Esophagus muscularis mucosa (tissue), 3 donors: ENCODE results near the gene MEIS1.
A peak's percentile ranks its signal among the peaks of the same experiment; 100 is the strongest.

Experiments used
- POLR2A ChIP-seq: fragments of 450-650 bp; IDR thresholded peaks from one replicate; pipeline ENCODE4 v1.6.1; 2017; ENCODE audit warnings: antibody characterized with exemption, moderate library complexity, mild to moderate bottlenecking, low read depth
- TF ChIP-seq, protein P1 (sequence below), 3 experiments: fragments of 200-600 bp in 2 of 3; fragments of 450-650 bp in 1 of 3; sonication (generic) in 2 of 3; IDR thresholded peaks; one replicate each; pipeline ENCODE4 v1.5.1; 2017 to 2019; ENCODE audit warnings: antibody characterized with exemption in 3 of 3, mild to moderate bottlenecking in 2 of 3, moderate library complexity in 1 of 3

DNA sequence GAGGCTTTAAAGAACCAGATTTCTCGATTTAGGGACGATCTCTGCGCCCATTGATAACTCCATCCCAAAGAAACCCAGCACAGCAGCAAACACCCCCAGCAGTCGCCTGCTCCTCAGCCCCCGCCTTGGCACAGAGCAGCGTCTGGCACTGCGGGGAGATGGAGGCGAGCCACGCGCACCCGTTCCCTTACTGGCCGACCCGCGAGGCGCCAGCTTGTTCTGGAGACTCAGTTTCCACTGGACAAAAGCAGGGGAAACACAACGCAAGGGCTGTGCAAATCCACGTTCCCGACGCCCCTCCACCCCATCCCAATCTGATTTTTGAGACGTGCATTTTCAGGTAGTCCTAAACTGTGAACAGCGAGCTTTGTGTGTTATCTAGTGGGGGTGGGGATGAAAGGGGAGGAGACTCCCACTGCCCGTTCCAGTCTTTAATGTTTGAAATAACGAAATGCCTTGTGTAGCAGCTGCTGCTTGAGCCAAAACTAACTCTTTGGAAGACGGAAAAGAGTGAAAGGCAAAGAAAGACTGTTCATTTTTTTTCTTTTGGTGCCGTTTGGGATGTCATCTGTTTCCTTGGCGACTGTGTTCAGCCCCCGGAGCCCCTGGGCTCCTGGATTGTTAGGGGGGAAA is 143.2 kb downstream of the MEIS1 start:
- no peak for TF ChIP-seq POLR2A
- TF ChIP-seq, protein P1, sequence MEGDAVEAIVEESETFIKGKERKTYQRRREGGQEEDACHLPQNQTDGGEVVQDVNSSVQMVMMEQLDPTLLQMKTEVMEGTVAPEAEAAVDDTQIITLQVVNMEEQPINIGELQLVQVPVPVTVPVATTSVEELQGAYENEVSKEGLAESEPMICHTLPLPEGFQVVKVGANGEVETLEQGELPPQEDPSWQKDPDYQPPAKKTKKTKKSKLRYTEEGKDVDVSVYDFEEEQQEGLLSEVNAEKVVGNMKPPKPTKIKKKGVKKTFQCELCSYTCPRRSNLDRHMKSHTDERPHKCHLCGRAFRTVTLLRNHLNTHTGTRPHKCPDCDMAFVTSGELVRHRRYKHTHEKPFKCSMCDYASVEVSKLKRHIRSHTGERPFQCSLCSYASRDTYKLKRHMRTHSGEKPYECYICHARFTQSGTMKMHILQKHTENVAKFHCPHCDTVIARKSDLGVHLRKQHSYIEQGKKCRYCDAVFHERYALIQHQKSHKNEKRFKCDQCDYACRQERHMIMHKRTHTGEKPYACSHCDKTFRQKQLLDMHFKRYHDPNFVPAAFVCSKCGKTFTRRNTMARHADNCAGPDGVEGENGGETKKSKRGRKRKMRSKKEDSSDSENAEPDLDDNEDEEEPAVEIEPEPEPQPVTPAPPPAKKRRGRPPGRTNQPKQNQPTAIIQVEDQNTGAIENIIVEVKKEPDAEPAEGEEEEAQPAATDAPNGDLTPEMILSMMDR (IDR thresholded peaks at IDR 0.05), result peak in 1 of 3 experiments; percentile 1
